Activated CD8-positive, alpha-beta memory T cell treated with anti-CD3 and anti-CD28 coated beads for 4 hours (primary cell): ENCODE results near the gene ADH5.
"Not testable (repeated sequence)": the region's sequence is repeated elsewhere in the genome, so short reads cannot be mapped to it uniquely, and the experiment has no call there.

ENCODE experiments used
- DNase-seq, 2 donors: peaks; one replicate each; pipeline ENCODE4 v3.0.0-alpha.2; 2020; ENCODE audit warnings: low read depth in 2 of 2

The ADH5 gene

GRCh38 chr4:99084595-99084994 lies 4.0 kb downstream of the ADH5 start:
- DNase-seq, result no peak

DNA sequence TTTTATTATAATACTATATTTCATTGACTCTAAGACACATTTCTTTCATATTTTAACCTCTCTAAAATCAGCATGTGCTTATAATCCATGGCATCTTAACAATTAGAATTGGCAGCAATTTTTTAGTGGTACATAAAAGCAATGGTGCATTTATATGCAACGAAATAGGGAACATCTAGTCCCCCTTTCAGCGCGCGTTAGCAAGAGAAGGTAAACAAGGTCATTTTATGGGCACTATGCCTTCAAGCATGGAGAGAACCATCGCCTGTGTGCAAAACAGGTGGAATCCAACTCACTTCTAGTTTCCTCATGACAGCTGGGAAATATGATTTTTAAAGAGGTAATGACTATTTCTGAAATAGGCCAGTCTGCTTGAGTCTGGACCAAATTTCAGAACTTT lies 6.4 kb downstream of the ADH5 start:
- no peak for DNase-seq

- not testable (repeated sequence) for DNase-seq
These were observed 7.7 kb downstream of the ADH5 start for GRCh38 chr4:99080869-99081268.

DNA sequence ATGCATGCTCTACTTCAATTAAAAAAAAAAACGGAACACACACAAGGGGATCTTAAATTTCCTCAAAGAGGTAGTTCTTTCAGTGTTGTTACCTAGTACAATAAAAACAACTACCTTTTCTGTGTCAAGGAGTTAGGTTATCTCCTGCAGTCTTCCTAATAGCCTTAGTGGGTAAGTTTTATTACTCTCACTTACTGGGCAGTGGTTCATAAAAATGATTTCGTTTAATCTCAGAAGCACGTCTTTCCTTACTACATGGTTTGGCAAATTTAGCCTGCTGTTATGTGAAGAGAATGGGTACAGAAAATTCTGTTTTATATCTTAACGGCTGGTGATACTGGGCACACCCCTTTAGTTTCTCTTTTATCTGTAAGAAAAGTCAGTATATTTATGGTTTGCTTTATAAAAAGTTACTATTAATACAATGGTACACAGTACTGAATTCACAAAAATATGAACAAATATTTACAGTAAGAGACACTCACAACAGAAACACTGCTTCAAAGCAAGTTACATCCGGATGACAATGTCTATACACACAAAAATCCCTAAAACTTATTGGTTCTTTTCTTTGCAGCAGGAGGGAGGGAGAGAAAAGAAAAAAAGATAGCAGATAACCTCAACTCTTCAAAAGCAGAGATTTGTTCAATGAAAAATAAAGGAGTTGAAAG lies 8.8 kb downstream of the ADH5 start:
- DNase-seq, result no peak

DNA sequence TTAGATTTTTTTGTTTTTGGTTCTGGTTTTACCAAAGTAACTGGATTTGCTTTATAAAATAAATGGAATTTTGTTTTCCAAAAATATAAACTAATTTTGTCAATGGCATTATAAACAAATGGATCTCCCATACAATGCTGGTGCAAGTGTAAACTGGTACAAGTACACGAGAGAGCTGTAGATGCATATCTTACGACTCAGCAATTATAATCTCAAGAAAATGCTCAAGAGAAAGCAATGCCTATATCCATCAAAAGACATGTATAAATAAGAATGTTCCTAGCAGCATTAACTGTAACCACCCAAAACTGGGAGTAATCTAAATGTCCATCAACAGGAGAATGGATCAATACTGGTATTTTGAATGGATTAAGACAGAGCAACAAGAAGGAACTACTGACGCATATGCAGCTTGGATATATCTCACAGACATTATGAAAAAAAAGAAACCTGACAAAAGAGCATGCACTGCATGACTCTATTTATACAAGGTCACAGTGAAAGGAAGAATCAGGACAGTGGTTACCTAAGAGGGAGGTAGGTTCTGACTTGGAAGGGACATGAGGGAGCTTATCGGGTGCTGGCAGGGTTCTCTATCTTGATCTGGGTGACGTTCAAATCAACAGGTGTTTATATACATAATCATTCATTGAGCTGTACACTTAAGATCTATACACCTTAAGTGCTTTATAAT lies 9.5 kb downstream of the ADH5 start:
- DNase-seq, result no peak

- DNase-seq, result no peak
These were observed 10.3 kb downstream of the ADH5 start for GRCh38 chr4:99078336-99078735.

- no peak for DNase-seq
These were observed 11.4 kb downstream of the ADH5 start for GRCh38 chr4:99077177-99077576.

- DNase-seq, result no peak
These were observed 12.2 kb downstream of the ADH5 start for GRCh38 chr4:99076292-99076976.

- DNase-seq, result no peak
These were observed 13.8 kb downstream of the ADH5 start for GRCh38 chr4:99074816-99075215.

DNA sequence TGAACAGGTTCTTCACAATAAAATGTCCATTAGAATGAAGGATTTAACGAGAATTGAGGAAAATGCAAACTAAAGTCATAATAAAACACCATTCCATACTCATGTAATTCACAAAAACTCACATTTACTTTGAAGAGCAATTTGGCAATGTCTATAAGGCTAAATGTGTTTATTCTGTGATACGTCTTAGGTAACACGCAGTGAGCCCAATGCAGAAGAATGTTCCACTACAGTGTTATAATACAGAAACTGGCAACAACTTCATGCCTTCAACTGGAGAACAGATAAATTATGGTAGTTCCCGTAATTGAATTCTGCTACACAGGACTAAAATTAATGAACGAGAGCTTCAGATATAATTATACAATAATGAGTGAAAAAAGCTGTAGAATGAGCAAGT lies 17.4 kb downstream of the ADH5 start:
- no peak for DNase-seq

GRCh38 chr4:99067617-99068016 lies 21.0 kb downstream of the ADH5 start:
- no peak for DNase-seq

DNA sequence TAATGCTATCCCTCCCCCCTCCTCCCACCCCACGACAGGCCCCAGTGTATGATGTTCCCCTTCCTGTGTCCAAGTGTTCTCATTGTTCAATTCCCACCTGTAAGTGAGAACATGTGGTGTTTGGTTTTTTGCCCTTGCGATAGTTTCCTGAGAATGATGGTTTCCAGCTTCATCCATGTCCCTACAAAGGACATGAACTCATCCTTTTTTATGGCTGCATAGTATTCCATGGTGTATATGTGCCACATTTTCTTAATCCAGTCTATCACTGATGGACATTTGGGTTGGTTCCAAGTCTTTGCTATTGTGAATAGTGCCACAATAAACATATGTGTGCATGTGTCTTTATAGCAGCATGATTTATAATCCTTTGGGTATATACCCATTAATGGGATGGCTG lies 23.1 kb downstream of the ADH5 start:
- DNase-seq, result not testable (repeated sequence)

DNA sequence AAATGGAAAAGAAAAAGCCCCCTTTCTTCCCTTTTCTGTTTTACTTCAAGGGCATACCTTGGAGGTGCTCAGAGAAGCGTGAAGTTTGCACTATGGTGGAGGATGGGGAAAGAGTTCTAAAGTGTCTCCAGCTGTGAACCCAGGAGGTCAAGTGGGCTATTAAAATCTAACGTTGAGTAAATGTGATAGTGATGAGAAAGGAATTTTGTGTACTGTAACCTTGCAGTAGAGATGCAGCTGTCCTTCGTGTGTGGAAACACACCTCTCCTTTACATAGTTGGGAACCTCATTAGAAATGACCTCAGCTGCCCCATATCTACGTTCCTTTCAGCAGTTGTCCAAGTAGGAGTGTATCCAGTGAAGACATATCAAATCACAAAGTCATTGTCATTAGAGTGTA lies 26.5 kb downstream of the ADH5 start:
- no peak for DNase-seq

- DNase-seq, result no peak
These were observed 27.4 kb downstream of the ADH5 start for GRCh38 chr4:99061048-99061700.

DNA sequence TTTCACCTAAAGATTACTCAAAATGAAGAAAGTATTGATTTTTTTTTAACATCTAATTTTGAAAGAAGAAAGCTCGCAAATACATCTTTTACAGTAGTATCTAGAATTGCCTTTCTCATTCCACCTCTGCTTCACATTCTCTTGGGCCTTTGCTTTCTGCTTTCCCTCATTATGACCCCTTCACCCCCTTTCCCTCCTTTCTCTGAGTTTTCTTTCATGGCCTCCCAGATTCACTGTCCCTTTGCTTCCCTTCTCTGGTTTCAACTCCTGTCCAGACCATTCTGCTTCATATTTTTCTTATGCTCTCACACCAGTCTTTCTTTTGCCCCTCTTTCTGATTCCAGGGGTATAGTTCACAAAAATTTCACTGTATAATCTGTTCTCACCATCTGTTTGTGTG lies 29.0 kb downstream of the ADH5 start:
- no peak for DNase-seq

GRCh38 chr4:99058228-99058627 lies 30.4 kb downstream of the ADH5 start:
- no peak for DNase-seq

DNA sequence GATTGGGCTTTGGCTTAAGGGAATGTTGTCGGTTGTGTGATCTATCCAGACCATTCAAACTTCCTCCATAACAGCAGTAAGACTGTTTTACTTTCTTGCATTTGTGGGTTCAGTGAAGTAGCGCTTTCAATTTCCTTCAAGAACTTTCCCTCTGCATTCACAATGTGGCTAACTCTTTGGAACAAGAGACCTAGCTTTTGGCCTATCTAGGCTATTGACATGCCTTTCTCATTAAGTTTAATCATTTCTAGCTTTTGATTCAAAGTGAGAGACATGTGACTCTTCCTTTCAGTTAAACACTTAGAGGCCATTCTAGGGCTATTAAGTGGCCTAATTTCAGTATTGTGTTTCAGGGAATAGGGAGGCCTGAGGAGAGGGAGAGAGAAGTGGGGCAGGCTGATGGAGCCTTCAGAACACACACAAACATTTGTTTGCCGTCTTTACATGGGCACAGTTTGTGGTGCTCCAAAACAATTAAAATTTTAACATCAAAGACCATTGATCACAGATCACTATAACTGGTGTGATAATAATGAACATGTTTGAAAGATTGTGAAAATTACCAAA lies 34.1 kb downstream of the ADH5 start:
- DNase-seq, result no peak

- DNase-seq, result no peak
These were observed 35.7 kb downstream of the ADH5 start for GRCh38 chr4:99052902-99053301.

DNA sequence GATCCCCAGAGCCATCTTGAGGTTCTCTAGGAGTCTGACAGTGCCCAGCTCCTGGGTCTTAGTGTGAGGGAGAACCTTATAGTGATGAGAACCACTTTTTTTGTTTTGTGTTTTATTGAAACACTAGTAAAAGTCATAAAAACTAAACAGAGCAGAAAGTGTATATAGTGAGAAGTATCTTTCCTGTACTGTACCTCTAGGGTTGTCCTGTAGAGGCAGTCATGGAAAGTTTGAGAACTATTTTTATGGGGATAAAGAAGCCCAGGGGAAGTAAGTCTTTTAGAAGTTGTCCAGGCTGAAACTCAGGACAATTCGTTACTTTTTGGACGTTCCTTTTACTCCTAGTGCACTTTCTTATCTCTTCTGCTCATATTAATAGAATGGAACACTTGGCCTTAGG lies 40.9 kb downstream of the ADH5 start:
- DNase-seq, result no peak

GRCh38 chr4:99043346-99043745 lies 45.2 kb downstream of the ADH5 start:
- DNase-seq, result no peak

DNA sequence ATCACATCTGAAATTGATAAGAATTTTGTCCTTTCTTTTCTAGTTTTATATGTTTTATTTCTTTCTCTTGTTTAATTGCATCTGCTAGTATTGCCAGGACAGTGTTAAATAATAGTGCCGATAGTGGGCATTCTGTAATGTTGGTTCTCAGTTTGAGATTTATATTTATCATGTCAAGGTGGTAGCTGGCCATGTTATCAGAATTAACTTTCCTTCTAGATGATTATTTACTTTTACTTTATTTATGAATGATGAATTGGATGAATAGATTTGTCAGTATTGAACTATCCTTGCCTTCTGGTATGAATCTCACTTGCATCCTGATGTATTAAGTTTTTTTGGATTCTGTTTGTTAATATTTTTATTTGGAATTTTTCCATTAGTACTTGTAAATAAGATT lies 50.4 kb downstream of the ADH5 start:
- DNase-seq, result no peak

GRCh38 chr4:99033956-99034355 lies 54.6 kb downstream of the ADH5 start:
- DNase-seq, result no peak
